Activated naive CD4-positive, alpha-beta T cell treated with anti-CD3 and anti-CD28 coated beads, Interleukin-2, amount 10 ng/mL, durations not matched to agents 7 days and 5 days (primary cell): ENCODE data around the gene DAZAP2.
"Not testable (repeated sequence)": the region's sequence is repeated elsewhere in the genome, so short reads cannot be mapped to it uniquely, and the experiment has no call there.

Experiments
- CTCF ChIA-PET: fragments of 350-600 bp; sonication (Branson Sonifier 250); formaldehyde crosslinking; loops from one replicate; lab custom pipeline; 2021; ENCODE audit warnings: antibody characterized with exemption; lab: Charles Lee
- DNase-seq: peaks from one replicate; pipeline ENCODE4 v3.0.0-alpha.2; 2020
- H3K27ac Mint-ChIP-seq: one replicate; pipeline ENCODE4 v1.8.0; 2021; ENCODE audit warnings: mild to moderate bottlenecking, moderate library complexity, mixed read lengths
- H3K27me3 Mint-ChIP-seq: one replicate; pipeline ENCODE4 v1.8.0; 2021; ENCODE audit warnings: mild to moderate bottlenecking, mixed read lengths
- H3K36me3 Mint-ChIP-seq: one replicate; pipeline ENCODE4 v1.8.0; 2021; ENCODE audit warnings: mixed read lengths
- H3K4me1 Mint-ChIP-seq: one replicate; pipeline ENCODE4 v1.8.0; 2021; ENCODE audit warnings: mixed read lengths
- H3K4me3 Mint-ChIP-seq: one replicate; pipeline ENCODE4 v1.8.0; 2021; ENCODE audit warnings: mild to moderate bottlenecking, moderate library complexity, mixed read lengths
- H3K9me3 Mint-ChIP-seq: one replicate; pipeline ENCODE4 v1.8.0; 2021; ENCODE audit warnings: mixed read lengths

The DAZAP2 gene

GRCh38 chr12:51225234-51225633 is 13.4 kb upstream of the DAZAP2 start:
- no peak overlapping the region for H3K27ac Mint-ChIP-seq
- H3K4me1 Mint-ChIP-seq: no peaks in the 10 kb centered on the region
- H3K27me3 Mint-ChIP-seq: no peaks in the 10 kb centered on the region
- H3K4me3 Mint-ChIP-seq: no peak overlapping the region
- no peak for DNase-seq
- CTCF ChIA-PET: no interaction called here
- H3K9me3 Mint-ChIP-seq: no peaks in the 10 kb centered on the region
- H3K36me3 Mint-ChIP-seq: no peaks in the 10 kb centered on the region

- no peaks in the 10 kb centered on the region for H3K36me3 Mint-ChIP-seq
- no peaks in the 10 kb centered on the region for H3K4me1 Mint-ChIP-seq
- H3K4me3 Mint-ChIP-seq: no peak overlapping the region
These were observed 12.9 kb upstream of the DAZAP2 start for GRCh38 chr12:51225771-51226170.

GRCh38 chr12:51227112-51227511 is 11.5 kb upstream of the DAZAP2 start:
- H3K4me3 Mint-ChIP-seq, H3K4me1 Mint-ChIP-seq, H3K27me3 Mint-ChIP-seq, H3K27ac Mint-ChIP-seq, DNase-seq, CTCF ChIA-PET, H3K9me3 Mint-ChIP-seq, H3K36me3 Mint-ChIP-seq: not testable (repeated sequence)

More at GRCh38 chr12:51225771-51226170, 12.9 kb upstream of the DAZAP2 start:
- H3K9me3 Mint-ChIP-seq: no peaks in the 10 kb centered on the region
- no peak for DNase-seq
- no peak overlapping the region for H3K27ac Mint-ChIP-seq
- CTCF ChIA-PET: no interaction called here
- no peaks in the 10 kb centered on the region for H3K27me3 Mint-ChIP-seq

- Mint-ChIP-seq H3K27me3 (no peaks in the 10 kb centered on the region), H3K27ac (no peak overlapping the region), H3K4me1 (peaks cover 3% of the 10 kb centered on the region), H3K36me3 (no peaks in the 10 kb centered on the region), H3K9me3 (no peaks in the 10 kb centered on the region), H3K4me3 (no peak overlapping the region)
- DNase-seq: no peak
- CTCF ChIA-PET: no interaction called here
These were observed 10.7 kb upstream of the DAZAP2 start for GRCh38 chr12:51227962-51228361.

GRCh38 chr12:51229116-51229809 is 9.4 kb upstream of the DAZAP2 start:
- no peaks in the 10 kb centered on the region for H3K36me3 Mint-ChIP-seq
- CTCF ChIA-PET: interaction anchor here (0.8 to 1.1 kb wide), 2 partner anchors 12 to 236 kb away, joined by 3 read pairs; no protein-coding TSS in a partner anchor
- no peak for DNase-seq
- H3K4me3 Mint-ChIP-seq: no peak overlapping the region
- H3K4me1 Mint-ChIP-seq: peaks cover 3% of the 10 kb centered on the region
- H3K9me3 Mint-ChIP-seq: no peaks in the 10 kb centered on the region
- peaks cover 5% of the 10 kb centered on the region for H3K27me3 Mint-ChIP-seq
- no peak overlapping the region for H3K27ac Mint-ChIP-seq

- Mint-ChIP-seq H3K4me3 (no peak overlapping the region), H3K9me3 (no peaks in the 10 kb centered on the region), H3K27me3 (peaks cover 12% of the 10 kb centered on the region), H3K4me1 (peaks cover 8% of the 10 kb centered on the region), H3K27ac (no peak overlapping the region), H3K36me3 (no peaks in the 10 kb centered on the region)
- CTCF ChIA-PET: no interaction called here
- DNase-seq: no peak
These were observed 6.0 kb upstream of the DAZAP2 start for GRCh38 chr12:51232642-51233041.

GRCh38 chr12:51234530-51234929 is 4.1 kb upstream of the DAZAP2 start:
- Mint-ChIP-seq H3K4me1 (peaks cover 16% of the 10 kb centered on the region), H3K9me3 (no peaks in the 10 kb centered on the region), H3K27me3 (peaks cover 12% of the 10 kb centered on the region), H3K4me3 (no peak overlapping the region), H3K27ac (no peak overlapping the region), H3K36me3 (peaks cover 1% of the 10 kb centered on the region)
- CTCF ChIA-PET: no interaction called here
- no peak for DNase-seq

GRCh38 chr12:51238037-51238509 is 553 bp upstream of the DAZAP2 start:
- peaks cover 43% of the 10 kb centered on the region for H3K4me1 Mint-ChIP-seq
- CTCF ChIA-PET: interaction anchor here (1.0 to 1.6 kb wide), 3 partner anchors 15 to 473 kb away, joined by 3 to 6 read pairs (median 4); partner anchors contain the start of gene POU6F1
- no peak for DNase-seq

GRCh38 chr12:51240971-51241370 is 2.3 kb downstream of the DAZAP2 start:
- H3K27ac Mint-ChIP-seq: peak overlapping the region; percentile 37
- H3K9me3 Mint-ChIP-seq: no peaks in the 10 kb centered on the region
- peaks cover 59% of the 10 kb centered on the region for H3K4me1 Mint-ChIP-seq

More at GRCh38 chr12:51238037-51238509, 553 bp upstream of the DAZAP2 start:
- Mint-ChIP-seq H3K4me3 (peak overlapping the region; percentile 96), H3K36me3 (peaks cover 33% of the 10 kb centered on the region), H3K9me3 (no peaks in the 10 kb centered on the region), H3K27ac (peak overlapping the region; percentile 100), H3K27me3 (peaks cover 12% of the 10 kb centered on the region)

GRCh38 chr12:51242120-51242519 is 3.5 kb downstream of the DAZAP2 start:
- DNase-seq: no peak
- Mint-ChIP-seq H3K4me1 (peaks cover 66% of the 10 kb centered on the region), H3K4me3 (no peak overlapping the region), H3K27ac (no peak overlapping the region), H3K36me3 (peaks cover 58% of the 10 kb centered on the region), H3K9me3 (no peaks in the 10 kb centered on the region), H3K27me3 (no peaks in the 10 kb centered on the region)
- CTCF ChIA-PET: no interaction called here

More at GRCh38 chr12:51240971-51241370, 2.3 kb downstream of the DAZAP2 start:
- CTCF ChIA-PET: interaction anchor here (1.5 kb wide), 1 partner anchor 12 kb away, joined by 5 read pairs; no protein-coding TSS in a partner anchor
- H3K36me3 Mint-ChIP-seq: peaks cover 50% of the 10 kb centered on the region
- DNase-seq: no peak
- no peaks in the 10 kb centered on the region for H3K27me3 Mint-ChIP-seq
- peak overlapping the region; percentile 96 for H3K4me3 Mint-ChIP-seq

- Mint-ChIP-seq H3K27ac (peak overlapping the region; percentile 9), H3K4me3 (no peak overlapping the region)
These were observed 4.2 kb downstream of the DAZAP2 start for GRCh38 chr12:51242876-51243275.

GRCh38 chr12:51244269-51244668 is 5.6 kb downstream of the DAZAP2 start:
- Mint-ChIP-seq H3K4me3 (no peak overlapping the region), H3K36me3 (peaks cover 66% of the 10 kb centered on the region), H3K4me1 (peaks cover 73% of the 10 kb centered on the region), H3K27ac (peak overlapping the region; percentile 6), H3K27me3 (no peaks in the 10 kb centered on the region), H3K9me3 (no peaks in the 10 kb centered on the region)
- CTCF ChIA-PET: interaction anchor here (1.7 to 3.1 kb wide), 2 partner anchors 26 to 96 kb away, joined by 6 to 9 read pairs; partner anchors contain the start of gene POU6F1
- no peak for DNase-seq

More at GRCh38 chr12:51242876-51243275, 4.2 kb downstream of the DAZAP2 start:
- Mint-ChIP-seq H3K9me3 (no peaks in the 10 kb centered on the region), H3K36me3 (peaks cover 64% of the 10 kb centered on the region), H3K4me1 (peaks cover 72% of the 10 kb centered on the region), H3K27me3 (no peaks in the 10 kb centered on the region)
- DNase-seq: no peak
- CTCF ChIA-PET: no interaction called here

- CTCF ChIA-PET: interaction anchor here (0.5 to 3.1 kb wide), 3 partner anchors 27 to 480 kb away, joined by 3 to 9 read pairs (median 3); partner anchors contain the start of gene POU6F1
- Mint-ChIP-seq H3K4me1 (peaks cover 61% of the 10 kb centered on the region), H3K27me3 (no peaks in the 10 kb centered on the region), H3K9me3 (no peaks in the 10 kb centered on the region), H3K27ac (peak overlapping the region; percentile 80), H3K36me3 (peaks cover 55% of the 10 kb centered on the region), H3K4me3 (peak overlapping the region; percentile 3)
- no peak for DNase-seq
These were observed 7.0 kb downstream of the DAZAP2 start for GRCh38 chr12:51245476-51246253.

GRCh38 chr12:51246254-51246853 is 7.7 kb downstream of the DAZAP2 start:
- peak; percentile 57 for DNase-seq
- CTCF ChIA-PET: interaction anchor here (3.1 kb wide), 1 partner anchor 28 kb away, joined by 9 read pairs; the partner anchor contains the start of gene POU6F1
- Mint-ChIP-seq H3K9me3 (no peaks in the 10 kb centered on the region), H3K36me3 (peaks cover 49% of the 10 kb centered on the region), H3K4me1 (peaks cover 55% of the 10 kb centered on the region), H3K4me3 (peak overlapping the region; percentile 3), H3K27me3 (no peaks in the 10 kb centered on the region), H3K27ac (peak overlapping the region; percentile 80)
